GM19099 (cell line): ENCODE results near the gene ZNF554.
A peak's percentile ranks its signal among the peaks of the same experiment; 100 is the strongest.

Experiments used
- POLR2A ChIP-seq: IDR thresholded peaks from 3 replicates; pipeline ENCODE4 v1.6.1; 2011; ENCODE audit warnings: low read depth; ENCODE audit not compliant: insufficient read length; ENCODE audit errors: extremely low read depth

The ZNF554 gene

DNA sequence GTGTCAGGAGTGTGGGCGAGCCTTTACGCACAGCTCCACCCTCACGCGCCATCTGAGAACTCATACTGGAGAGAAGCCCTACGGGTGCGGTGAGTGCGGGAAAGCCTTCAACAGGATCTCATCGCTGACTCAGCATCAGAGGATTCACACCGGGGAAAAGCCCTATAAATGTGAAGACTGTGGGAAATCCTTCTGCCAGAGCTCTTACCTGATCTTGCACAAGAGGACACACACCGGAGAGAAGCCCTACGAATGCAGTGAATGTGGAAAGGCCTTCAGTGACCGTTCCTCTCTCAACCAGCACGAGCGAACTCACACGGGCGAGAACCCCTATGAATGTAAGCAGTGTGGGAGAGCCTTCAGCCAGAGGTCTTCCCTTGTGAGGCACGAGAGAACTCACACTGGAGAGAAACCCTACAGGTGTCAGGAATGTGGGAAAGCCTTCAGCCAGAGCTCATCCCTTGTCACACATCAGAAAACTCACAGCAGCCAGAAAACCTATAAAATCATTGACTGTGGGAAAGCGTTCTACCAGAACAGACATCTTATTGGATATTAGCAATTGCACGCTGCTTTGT, 14.7 kb downstream of the ZNF554 start:
- TF ChIP-seq POLR2A: no peak

DNA sequence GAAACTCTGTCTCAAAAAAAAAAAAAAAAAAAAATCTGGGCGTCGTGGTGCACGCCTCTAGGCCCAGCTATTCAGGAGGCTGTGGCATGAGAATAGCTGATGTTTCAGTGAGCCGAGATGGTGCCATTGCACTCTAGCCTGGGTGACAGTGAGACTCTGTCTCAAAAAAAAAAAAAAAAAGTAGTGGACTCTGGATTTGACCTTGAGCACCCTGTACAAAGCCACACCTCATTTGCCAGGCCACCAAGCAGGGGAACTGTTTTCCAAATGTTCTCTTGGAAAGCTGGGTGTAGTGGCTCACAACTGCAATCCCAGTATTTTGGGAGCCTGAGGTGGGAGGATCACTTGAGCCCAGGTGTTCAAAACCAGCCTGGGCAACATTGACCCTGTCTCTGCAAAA, 17.8 kb downstream of the ZNF554 start:
- TF ChIP-seq POLR2A: no peak

DNA sequence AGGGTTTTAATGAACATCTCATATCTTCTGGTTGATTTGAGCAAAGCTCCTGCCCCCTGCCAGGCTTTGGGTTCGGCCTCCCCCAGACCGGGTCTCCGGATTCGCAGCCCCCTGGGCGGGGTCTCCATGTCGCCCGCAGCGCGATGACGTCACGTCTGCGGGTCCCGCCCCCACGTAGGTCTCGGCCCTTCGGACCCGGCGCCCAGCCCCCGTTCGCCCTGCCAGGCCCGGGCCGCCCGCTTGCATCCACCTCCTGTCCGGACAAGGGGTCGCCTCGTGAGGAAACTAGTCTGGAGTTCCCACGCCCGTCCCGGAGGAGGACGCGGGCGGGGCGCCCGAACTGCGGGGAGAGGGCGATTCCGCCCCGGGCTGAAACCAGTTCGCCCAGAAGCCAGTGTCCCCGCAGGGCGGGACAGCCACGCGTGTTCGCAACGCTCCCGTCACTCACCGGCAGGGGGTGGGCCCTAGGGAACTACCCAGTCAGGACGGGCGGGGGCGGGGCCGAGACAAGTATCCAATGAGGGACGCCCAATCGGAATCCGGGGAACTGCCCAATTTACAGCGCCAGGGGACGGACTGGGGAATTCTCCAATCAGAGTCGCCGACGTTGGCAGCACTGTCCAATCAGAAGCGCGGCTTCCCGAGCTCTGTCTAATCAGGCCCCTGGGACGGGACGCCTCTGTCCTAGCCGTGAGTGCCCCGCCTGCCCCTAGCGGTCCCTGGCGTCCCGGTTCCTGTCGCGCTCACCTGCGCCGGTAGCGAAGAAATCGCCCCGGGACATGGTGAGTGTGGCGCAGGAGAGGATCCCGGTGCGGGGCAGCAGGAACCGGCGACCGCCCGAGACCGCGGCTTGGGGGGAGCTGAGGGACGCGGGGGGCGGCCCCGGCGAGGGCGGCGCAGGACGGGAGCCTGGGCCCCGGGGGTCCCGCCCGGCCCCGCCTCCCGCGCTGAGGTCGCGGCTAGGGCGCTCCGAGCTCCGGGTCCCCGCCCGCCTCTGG, 21.4 kb downstream of the ZNF554 start, which contains the start of gene ZNF555:
ZNF555 (plus strand) TSS at position 682 of the 998 bp plus-strand sequence; CDS start at position 780, 98 bp downstream.
- peak; percentile 39 for TF ChIP-seq POLR2A

DNA sequence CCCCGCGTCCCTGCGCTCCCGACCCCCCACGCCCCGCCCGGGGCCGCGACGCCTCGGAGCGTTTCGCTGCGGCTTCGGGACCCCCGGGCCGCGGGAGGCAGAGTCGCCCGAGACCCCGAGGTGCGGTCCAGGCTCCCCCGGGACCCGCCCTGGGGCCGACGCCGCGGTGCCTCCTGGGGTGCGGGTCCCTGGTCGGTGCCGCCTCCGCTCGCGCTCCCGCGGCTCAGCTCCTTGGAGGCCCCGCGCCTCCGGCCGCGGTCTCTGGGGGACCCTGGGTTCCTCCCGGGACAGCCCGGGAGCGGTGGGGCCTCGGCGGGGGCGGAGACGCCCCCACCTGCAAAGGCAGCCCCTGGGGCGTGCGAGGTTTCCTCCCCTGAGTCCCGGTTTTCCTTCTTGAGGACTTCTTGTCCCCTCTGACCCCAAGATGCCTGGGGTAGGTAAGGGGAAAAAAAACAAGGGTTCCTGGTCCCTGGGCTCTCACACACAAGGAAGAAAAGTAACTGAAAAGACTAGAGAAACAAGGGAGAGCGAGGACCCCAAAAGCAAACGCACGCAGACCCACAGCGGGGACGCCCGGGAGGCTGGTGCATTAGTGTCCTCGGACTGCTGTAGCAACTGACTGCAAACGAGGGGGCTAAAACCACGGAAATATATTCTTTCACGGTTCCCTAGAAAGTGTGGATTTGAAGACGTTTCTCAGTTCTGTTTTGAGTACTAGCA, 22.3 kb downstream of the ZNF554 start:
- no peak for TF ChIP-seq POLR2A

DNA sequence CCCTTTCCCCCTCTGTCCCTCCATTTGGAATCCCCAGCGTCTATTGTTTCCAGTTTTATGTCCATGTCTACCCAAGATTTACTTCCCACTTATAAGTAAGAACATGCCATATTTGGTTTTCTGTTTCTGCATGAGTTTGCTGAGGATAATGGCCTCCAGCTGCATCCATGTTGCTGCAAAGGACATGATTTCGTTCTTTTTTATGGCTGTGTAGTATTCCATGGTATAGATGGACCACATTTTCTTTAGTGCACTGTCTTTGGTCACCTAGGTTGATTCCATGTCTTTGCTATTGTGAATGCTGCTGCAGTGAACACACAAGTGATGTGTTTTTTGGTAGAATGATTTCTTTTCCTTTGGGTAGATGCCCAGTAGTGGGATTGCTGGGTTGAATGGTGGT, 25.4 kb downstream of the ZNF554 start:
- TF ChIP-seq POLR2A: no peak

DNA sequence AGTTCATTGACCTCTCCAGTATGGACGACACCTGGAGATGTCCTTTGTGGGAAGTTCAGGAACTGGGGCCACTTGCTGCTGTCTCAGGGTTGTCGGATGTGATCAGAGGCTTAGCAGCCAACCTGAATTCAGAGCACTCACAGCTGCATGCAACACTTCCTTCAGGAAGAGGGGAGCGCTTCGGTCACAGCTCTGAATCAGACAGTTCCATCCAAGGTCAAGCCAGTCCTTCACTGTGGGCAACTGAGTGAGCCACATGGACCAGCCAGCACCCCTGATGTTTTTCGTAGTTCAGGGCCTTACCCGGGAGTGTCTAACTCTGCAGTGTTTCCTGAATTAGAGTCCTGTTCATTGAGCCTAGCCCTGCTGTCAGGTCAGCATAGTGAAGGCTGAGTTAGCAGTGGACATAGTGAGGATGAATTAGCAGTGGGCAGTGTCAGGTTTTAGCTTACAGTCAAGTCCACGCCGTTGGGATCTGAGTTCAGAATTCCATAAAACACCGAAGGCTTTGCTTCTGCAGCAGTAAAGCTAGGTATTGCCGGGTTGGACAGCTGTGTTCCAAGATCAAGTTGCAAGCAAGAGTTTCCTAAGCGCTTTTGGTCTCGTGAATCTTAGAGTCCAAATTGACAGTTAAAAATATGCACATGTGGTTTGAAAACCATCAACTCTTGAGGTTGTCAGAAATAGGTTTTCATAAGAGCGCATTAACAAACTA, 26.7 kb downstream of the ZNF554 start:
- no peak for TF ChIP-seq POLR2A

DNA sequence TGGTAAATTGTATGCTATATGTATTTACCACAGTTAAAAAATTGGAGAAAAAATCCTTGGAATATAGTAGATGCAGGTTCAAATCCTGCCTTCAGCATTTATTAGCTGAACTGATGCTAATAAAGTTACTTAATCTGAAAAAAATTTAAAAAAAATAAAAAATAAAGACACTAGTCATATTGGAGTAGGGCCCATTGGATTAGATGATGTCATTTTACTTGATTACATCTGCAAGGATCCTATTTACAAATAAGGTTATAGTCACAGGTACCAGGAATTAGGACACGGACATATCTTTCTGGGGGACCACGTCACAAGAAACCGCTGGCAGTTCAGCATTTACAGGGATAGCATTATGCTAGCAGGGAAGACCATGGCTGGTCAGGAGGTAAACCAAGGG, 27.8 kb downstream of the ZNF554 start:
- no peak for TF ChIP-seq POLR2A

DNA sequence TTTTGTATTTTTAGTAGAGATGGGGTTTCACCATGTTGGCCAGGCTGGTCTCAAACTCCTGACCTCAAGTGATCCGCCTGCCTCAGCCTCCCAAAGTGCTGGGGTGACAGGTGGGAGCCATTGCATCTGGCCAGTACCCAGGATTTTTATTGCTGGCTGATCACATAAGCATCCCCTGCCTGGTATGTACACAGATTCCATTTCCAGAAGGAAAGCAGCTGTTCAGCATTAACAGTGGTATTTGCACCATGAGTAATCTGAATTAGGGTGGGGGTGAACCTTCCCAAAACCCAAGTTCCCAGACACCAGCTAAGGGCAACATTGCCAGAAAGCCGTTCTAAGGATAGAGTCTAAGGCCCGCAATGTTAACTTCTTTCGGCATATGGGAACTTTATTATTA, 28.9 kb downstream of the ZNF554 start:
- no peak for TF ChIP-seq POLR2A

DNA sequence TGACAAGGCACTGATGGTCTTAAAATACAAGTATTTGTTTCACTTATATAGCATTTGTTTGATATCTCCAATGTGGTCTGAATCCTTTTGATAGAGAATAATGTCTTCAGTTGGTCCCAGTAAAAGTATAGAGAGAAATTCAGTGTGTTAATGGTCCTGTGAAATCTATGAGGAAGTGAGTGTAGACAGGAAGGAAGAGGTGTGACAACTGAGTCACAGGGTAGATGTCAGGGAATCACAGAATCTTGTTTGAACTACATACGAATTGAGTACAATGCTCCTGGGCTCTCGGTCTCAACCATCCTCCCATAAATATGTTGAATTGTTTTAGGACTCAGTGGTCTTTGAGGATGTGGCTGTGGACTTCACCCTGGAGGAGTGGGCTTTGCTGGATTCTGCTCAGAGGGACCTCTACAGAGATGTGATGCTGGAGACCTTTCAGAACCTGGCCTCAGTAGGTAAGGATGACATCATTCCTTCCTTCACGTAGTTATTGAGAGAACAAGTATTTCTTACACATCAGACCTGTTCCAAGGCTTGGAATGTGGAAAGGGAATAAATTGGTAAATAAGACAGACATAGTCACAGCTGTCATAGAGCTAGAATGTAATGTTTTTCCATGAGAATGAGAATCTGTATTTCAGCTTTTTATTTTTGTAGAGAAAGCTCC, 30.7 kb downstream of the ZNF554 start:
- TF ChIP-seq POLR2A: no peak

DNA sequence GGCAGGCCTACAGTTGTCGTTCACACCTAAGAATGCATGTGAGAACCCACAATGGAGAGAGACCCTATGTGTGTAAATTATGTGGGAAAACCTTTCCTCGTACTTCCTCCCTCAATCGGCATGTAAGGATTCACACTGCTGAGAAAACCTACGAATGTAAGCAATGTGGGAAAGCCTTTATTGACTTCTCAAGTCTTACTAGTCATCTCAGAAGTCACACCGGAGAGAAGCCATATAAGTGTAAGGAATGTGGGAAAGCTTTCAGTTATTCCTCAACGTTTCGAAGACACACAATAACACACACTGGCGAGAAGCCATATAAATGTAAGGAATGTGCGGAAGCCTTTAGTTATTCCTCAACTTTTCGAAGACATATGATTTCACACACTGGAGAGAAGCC, 32.9 kb downstream of the ZNF554 start:
- no peak for TF ChIP-seq POLR2A

DNA sequence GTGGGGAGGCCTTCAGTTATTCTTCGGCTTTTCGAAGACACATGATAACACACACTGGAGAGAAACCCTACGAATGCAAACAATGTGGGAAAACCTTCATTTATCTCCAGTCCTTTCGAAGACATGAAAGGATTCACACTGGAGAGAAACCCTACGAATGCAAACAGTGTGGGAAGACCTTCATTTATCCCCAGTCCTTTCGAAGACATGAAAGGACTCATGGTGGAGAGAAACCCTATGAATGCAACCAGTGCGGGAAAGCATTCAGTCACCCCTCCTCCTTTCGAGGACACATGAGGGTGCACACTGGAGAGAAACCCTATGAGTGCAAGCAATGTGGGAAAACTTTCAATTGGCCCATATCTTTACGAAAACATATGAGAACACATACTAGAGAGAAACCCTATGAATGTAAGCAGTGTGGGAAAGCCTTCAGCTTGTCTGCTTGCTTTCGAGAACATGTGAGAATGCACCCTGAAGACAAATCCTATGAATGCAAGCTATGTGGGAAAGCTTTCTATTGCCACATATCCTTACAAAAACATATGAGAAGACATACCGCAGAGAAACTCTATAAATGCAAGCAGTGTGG, 33.4 kb downstream of the ZNF554 start:
- no peak for TF ChIP-seq POLR2A

DNA sequence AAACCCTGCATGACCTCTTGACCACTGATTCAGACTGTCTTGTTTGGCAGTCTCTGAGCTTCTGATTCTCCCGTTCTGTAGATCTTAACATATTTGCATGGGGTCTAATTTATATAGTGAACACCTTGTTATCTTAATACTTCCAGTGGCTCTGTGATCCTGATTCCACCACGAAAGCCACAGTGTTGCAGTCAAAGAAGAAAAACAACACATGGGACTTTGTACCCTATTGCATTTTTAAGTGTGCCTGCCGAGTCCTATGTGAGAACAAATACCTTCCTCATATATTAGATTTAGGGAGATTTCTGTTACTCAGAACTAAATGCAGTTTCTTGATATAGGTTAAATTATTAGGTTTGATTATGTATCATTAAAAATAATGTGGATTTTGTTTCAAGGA, 35.2 kb downstream of the ZNF554 start:
- TF ChIP-seq POLR2A: no peak

DNA sequence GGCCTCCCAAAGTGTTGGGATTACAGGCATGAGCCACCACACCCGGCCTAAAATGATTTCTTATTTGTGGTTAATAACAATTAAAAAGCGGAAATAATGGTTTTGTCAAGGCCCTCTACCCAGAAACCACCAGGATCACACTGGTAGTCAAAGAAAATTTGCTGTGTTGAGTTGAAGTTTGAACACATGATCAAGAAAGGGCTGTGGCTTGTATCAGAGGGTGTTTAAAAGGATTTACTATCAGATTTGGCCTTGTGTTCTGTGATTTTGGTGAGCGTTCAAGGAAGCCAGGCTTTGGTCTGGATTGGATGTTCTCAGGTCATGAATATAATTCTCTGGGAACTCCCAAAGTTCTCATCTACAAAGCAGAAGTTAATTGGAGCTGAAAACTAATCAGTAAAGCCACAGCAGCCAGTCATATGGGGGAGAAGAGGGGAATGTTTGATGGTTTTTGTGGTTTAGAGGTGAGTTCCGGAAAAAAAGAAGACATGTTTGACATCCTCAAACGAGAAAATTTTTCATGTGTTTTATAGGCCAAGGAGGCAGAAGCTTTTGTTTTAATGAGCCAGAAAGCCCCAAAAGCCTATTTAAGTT, 36.9 kb downstream of the ZNF554 start:
- TF ChIP-seq POLR2A: no peak

DNA sequence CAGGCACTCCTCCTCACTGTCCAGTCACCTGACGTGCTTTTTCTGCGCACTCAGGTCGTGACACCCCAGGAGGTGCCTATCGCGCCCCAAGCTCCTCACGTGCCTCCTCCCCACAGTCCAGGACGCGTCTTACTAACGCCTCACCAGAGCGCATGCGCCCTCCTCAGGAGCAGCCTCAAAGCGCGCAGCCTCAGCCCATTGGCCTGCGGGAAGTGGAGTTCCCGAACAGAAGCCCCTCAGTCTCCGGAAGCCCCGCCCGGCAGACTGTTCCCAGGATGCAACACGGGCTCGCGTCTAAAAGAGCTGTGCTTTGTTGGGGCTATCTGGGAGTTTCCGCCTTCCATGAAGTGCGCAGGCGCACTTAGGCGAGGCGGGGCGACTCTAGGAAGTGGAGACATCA, 39.2 kb downstream of the ZNF554 start:
- TF ChIP-seq POLR2A: no peak

DNA sequence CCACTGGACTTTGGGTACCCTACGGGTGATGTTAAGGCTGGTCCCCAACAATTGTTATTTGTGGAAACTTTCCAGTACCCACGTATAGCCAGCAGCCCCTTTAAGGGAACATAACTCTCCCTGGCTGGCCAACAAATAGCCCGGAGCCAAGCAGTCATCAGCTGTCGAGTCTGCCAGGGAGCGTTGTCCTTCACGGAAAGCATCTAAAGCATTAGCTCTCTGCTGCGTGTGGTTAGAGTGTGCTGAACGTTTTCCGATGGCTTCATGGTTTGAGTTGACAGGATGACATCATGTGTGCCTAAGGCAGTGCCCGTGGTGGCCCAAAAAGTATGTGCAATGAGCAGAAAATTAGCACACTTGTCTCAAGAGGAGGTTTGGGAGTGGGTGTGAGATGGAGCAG, 44.1 kb downstream of the ZNF554 start:
- no peak for TF ChIP-seq POLR2A
